Regular cardiac myocyte (primary cell): ENCODE data around the gene FUOM. TPM values are rescaled to one million over a fixed set of nuclear protein-coding genes. Genes with fewer than 3 reads are reported as not detected.

ENCODE experiments used
- total RNA-seq: library from RNA; depleted of rRNA; stranded (reverse); fragments of >200 nt; gene quantifications from 2 replicates; pipeline ENCODE4 v1.2.3, GENCODE V29; 2014

Gene FUOM
- total RNA-seq, result 10.7 and 15.5 TPM in 2 replicates

GRCh38 chr10:133357285-133358161 is at the start of gene FUOM:
FUOM (minus strand) TSS chr10:133358019; CDS start chr10:133358007, 12 bp downstream.

GRCh38 chr10:133394064-133394663 is 36.3 kb upstream of the FUOM start, which contains the start of gene MTG1:
MTG1 (plus strand) TSS chr10:133394157; CDS start chr10:133394221, 64 bp downstream.

GRCh38 chr10:133379152-133379800 is 21.5 kb upstream of the FUOM start, which contains the start of gene PAOX:
PAOX (plus strand) TSS chr10:133379262; CDS start chr10:133379317, 55 bp downstream.

GRCh38 chr10:133373174-133374090 is 15.6 kb upstream of the FUOM start, which contains the start of gene ECHS1:
ECHS1 (minus strand) TSS chr10:133373354; CDS start chr10:133373333, 21 bp downstream.

GRCh38 chr10:133336577-133337369 is 21.0 kb downstream of the FUOM start, which contains the start of gene CALY:
CALY (minus strand) TSS chr10:133336896; CDS start chr10:133328989, 7,907 bp downstream.

GRCh38 chr10:133308421-133309099 is 49.3 kb downstream of the FUOM start, which contains the start of the genes TUBGCP2 and ZNF511:
TUBGCP2 (minus strand) TSS chr10:133308872; CDS start chr10:133302941, 5,931 bp downstream.
ZNF511 (plus strand) TSS chr10:133308914; CDS start chr10:133308944, 30 bp downstream.

Other genes with a start within 250 kb of the FUOM start
- gene KNDC1, start 197.8 kb downstream of the FUOM start, total RNA-seq, result 0.19 and 0.85 TPM in 2 replicates
- not detected in 2 replicates for gene UTF1, start 127.8 kb downstream of the FUOM start, total RNA-seq
- not detected in 2 replicates for gene VENTX, start 120.2 kb downstream of the FUOM start, total RNA-seq
- 0.85 and 1.3 TPM in 2 replicates for gene ADAM8, start 81.2 kb downstream of the FUOM start, total RNA-seq
- gene TUBGCP2, start 49.1 kb downstream of the FUOM start, total RNA-seq, result 39.2 and 83.8 TPM in 2 replicates
- 13.2 and 38.5 TPM in 2 replicates for gene ZNF511, start 49.1 kb downstream of the FUOM start, total RNA-seq
- gene CALY, start 21.1 kb downstream of the FUOM start, total RNA-seq, result not detected in 2 replicates
- gene PRAP1, start 10.6 kb downstream of the FUOM start, total RNA-seq, result not detected in 2 replicates
- gene ECHS1, start 15.3 kb upstream of the FUOM start, total RNA-seq, result 62.6 and 88.2 TPM in 2 replicates
- gene PAOX, start 21.2 kb upstream of the FUOM start, total RNA-seq, result 4.8 and 6.2 TPM in 2 replicates
- gene MTG1, start 36.1 kb upstream of the FUOM start, total RNA-seq, result 20.9 and 34.5 TPM in 2 replicates
- 0.28 and 0.38 TPM in 2 replicates for gene SPRN, start 66.6 kb upstream of the FUOM start, total RNA-seq
- gene SCART1, start 95.9 kb upstream of the FUOM start, total RNA-seq, result 0.77 and 1.1 TPM in 2 replicates
- gene CYP2E1, start 169.3 kb upstream of the FUOM start, total RNA-seq, result 0.19 and 0.28 TPM in 2 replicates
- 0.19 TPM in 1 of 2 replicates, not detected in the other for gene SYCE1, start 207.6 kb upstream of the FUOM start, total RNA-seq